NCI-H2107 (cell line): ENCODE results near the gene MXRA7.
"Not testable (repeated sequence)": the region's sequence is repeated elsewhere in the genome, so short reads cannot be mapped to it uniquely, and the experiment has no call there.

ENCODE experiments used
- DNase-seq: peaks from one replicate; lab custom pipeline; 2025; lab: John Stamatoyannopoulos, UW

MXRA7 gene

GRCh38 chr17:76710863-76711611 is at the start of gene MXRA7:
MXRA7 (minus strand) TSS chr17:76710965; CDS start chr17:76710946, 19 bp downstream.
- DNase-seq = no peak

GRCh38 chr17:76758570-76758969 is 47.8 kb upstream of the MXRA7 start:
- no peak for DNase-seq

DNA sequence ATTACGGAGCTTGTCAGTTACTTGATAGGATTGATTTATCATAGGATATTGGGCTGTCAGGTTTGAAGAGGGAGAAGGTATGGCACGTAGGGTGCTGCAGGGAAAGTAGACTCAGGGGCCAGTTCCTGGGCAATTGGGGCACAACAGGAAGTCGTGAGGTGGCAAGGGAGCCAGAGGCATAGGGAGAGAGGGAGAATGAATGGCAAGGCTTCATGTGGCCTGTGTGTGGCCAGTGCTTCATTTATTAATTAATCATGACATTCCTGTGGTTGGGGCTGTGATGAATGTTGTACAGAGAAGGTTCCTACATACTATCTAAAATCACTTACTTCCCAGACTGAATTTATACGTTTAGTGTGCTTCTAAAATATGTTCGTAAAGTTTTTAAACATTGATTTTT is 46.5 kb upstream of the MXRA7 start:
- no peak for DNase-seq

GRCh38 chr17:76755285-76755684 is 44.5 kb upstream of the MXRA7 start:
- no peak for DNase-seq

DNA sequence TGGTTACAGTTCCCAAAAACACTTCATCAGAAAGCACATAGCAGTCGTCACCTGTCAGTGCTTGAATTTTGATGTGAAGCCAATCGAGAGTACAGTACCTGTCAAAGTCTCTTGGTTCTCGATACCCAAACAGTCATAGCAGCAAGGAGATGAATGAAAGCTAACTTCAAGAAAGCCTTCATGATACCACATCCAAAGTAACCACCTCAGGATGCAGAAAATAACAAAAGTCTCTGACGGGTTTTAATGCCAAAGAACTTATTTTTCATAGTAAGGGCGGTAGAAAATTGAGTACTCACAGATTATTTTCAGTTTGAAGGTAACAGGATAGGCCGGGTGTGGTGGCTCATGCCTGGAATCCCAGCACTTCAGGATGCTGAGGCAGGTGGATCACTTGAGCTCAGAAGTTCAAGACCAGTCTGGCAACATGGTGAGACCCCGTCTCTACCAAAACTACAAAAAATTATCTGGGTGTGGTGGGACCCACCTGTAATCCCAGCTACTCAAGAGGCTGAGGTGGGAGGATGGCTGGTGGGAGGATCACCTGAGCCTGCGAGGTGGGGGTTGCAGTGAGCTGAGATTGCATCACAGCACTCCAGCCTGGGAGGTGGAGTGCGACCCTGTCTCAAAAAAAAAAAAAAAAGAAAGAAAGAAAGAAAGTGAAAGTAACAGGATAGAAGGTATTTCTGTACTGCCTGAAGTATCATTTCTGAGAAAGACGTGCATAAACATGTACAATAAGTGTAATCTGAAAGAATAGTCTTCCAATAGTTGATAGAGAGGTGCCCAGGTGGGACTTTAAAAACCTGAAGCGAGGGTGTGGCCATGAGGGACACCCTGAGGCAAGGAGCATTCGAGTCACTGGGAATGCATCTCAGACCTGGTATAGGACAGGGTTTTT is 42.5 kb upstream of the MXRA7 start:
- DNase-seq = no peak

DNA sequence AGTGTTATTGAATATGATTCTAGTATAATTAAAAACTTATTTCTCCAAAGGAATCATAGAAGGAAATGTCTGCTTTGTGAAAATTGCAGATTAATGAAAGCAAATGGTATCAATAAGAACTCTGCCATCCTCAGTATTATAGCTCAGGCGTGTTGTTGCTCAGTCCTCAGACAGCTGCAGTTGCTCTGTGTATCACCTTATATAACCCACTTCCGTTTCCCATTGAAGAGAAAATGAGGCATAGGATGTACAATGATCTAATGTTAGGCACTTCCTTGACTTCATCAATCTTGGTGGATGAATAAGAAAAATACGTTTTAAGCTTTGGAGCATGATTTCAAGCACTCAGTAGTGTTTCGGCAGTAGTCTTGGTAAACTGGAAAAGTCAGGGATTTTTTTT is 41.2 kb upstream of the MXRA7 start:
- no peak for DNase-seq

GRCh38 chr17:76751416-76751993 is 40.7 kb upstream of the MXRA7 start:
- no peak for DNase-seq

- no peak for DNase-seq
Measured at GRCh38 chr17:76748657-76749056, 37.9 kb upstream of the MXRA7 start.

DNA sequence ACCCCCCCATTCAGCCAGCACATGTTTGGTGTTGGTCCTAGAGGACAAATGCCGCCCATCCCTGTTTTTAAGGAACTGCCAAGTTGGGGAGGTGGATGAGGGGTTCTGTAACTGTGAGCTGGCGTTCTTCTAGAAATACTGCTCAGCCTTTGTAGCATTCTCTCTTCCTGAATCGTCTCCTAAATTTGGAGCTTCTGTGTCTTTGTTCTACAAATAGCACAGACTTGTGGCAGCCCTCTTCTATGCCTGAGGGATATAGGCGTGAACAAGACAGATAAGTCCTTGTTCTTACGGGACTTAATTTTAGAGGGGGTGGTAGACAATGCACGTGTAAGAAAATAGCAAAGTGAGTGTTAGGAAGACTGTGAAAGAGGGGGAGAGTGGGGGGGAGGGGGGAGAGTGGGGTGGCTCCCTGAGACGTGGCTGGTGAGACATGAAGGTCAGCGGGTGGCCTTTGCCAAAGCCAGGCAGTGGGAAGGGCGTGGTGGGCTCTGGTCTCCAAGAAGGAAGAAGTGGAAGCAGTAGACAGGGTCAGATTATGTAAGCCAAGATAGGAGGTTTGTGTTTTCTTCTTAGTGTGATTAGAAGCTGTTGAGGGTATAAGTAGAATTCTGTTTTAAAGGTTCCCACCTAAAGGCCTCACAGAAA is 37.1 kb upstream of the MXRA7 start:
- no peak for DNase-seq

- not testable (repeated sequence) for DNase-seq
Measured at GRCh38 chr17:76745785-76746184, 35.0 kb upstream of the MXRA7 start.

DNA sequence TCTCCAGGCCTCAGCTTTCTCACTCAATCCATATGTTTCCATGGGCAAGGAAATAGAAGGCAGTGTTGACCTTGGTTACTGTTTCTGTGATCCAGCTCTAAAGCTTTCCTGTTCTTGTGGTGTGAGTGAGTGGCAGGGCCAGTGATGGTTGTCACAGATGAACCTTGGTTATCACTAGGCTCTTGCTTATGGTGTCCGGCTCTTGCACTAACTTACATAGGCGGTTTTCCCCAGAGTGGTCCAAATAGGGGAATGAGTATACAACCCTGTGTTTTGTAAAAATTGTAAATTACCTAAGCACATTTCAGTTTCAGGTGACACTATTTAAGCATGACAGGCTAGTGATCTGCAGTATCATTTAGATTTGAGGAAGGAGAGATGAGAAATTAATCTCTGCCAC is 34.0 kb upstream of the MXRA7 start:
- no peak for DNase-seq

GRCh38 chr17:76742958-76743357 is 32.2 kb upstream of the MXRA7 start:
- no peak for DNase-seq

DNA sequence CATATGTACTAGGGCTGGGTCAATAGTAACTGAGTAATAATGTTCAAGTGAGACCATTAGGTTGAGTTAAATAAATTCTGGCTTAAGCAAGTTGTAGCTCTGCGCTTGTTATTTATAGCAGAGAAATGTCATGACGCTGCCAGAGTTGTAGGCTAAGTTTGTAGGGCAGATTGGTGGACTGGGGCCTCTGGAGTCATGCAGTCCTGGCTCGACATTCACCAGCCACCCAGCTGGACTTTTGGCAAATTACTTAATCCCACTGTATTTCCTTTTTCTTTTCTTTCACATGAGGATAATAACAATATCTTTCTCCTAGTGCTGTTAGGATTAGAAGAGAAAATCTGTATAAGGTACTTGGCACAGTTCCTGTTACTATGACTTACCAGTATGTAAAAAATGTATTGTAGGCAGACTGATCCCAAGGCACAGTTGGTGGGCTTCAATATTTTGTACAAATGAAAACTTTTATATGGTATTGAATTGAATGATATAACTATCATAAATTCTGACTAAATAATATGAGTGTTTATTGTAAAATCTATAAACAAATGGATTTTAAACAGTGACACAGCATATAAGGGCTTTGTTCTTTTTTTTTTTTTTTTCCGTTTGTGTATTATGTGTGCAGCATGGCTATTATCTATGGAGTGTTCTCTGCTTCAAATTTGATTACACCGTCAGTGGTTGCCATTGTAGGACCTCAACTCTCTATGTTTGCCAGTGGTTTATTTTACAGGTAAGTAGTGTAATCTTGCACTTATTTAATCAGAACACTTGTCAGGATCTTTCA is 29.8 kb upstream of the MXRA7 start:
- DNase-seq = no peak

DNA sequence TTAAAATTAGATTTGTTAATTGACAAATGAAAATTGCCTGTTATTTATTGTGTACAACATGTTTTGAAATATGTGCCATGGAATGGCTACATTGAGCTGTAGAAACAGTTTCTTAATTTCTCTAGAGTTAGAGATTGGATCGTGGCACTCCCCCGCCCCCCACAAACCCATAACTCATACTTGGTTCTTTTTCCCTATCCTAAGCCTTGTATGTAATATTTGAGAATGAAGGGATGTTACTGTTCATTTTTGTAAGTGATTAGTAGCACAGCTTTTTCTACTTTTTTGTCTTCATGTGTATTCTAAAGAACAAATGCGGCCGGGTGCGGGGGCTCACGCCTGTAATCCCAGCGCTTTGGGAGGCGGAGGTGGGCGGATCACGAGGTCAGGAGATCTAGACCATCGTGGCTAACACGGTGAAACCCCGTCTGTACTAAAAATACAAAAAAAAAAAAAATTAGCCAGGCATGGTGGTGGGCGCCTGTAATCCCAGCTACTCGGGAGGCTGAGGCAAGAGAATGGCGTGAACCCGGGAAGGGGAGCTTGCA is 28.9 kb upstream of the MXRA7 start:
- not testable (repeated sequence) for DNase-seq

- DNase-seq = no peak
Measured at GRCh38 chr17:76738468-76738850, 27.7 kb upstream of the MXRA7 start.

GRCh38 chr17:76737676-76738467 is 27.1 kb upstream of the MXRA7 start, which contains the start of gene MFSD11:
MFSD11 (plus strand) TSS chr17:76738119; CDS start chr17:76738353, 234 bp downstream.
- DNase-seq = peak; percentile 89

DNA sequence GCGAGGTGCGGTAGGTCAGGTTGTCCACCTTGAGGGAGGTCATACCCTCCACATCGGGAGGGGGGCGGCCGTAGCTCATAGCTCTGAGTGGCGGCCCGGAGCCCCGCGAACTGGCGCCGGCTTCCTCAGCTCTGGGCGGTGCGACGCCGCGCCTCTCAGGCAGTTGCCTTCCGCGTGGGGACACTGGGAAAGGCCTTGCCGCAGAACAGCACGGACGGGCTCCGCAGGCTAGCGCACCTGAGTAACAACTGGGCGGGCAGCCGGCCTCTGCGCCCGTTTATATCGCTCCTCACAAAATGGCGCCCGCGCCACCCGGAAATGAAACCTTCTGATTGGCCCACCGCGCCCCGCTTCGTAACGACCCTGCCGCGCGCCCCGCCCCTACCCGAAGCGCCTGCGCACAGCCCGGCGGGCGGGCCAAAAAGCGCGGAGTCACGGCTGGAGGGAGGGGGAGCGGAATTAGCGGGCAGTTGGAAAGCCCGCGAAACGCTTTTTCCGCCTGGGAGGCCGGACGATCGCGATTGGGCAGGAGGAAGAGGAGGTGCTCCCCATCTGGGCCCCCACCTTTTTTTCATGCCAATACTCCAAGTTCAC is 26.4 kb upstream of the MXRA7 start, which contains the start of gene SRSF2:
Gene SRSF2, minus strand, starts transcription at position 250 of the 594 bp plus-strand sequence. Its CDS starts 171 bp downstream, at position 79.
- DNase-seq = peak; percentile 98

GRCh38 chr17:76736349-76737081 is 25.8 kb upstream of the MXRA7 start:
- DNase-seq = no peak
